GM23338 (cell line): ENCODE measurements around the gene OR2AT4.

Source experiments
- EZH2 ChIP-seq: fragments of 200-600 bp; sonication (generic); IDR thresholded peaks from one replicate; pipeline ENCODE4 v1.8.0; 2017; ENCODE audit warnings: antibody characterized with exemption, mild to moderate bottlenecking, low read depth; ENCODE audit not compliant: unreplicated experiment
- EZH2phosphoT487 ChIP-seq: fragments of 200-600 bp; sonication (generic); IDR thresholded peaks from one replicate; pipeline ENCODE4 v1.8.1; 2018; ENCODE audit warnings: antibody characterized with exemption; ENCODE audit not compliant: unreplicated experiment
- TF ChIP-seq, protein P1 (sequence below), 2 experiments: fragments of 200-600 bp in 1 of 2; sonication (generic) in 1 of 2; conservative IDR thresholded peaks; 2 replicates each; pipeline versions ENCODE4 v1.5.1 to v1.6.1; 2016 to 2017; ENCODE audit warnings: antibody characterized with exemption in 2 of 2, low read depth in 2 of 2, mild to moderate bottlenecking in 2 of 2, moderate library complexity in 1 of 2

DNA sequence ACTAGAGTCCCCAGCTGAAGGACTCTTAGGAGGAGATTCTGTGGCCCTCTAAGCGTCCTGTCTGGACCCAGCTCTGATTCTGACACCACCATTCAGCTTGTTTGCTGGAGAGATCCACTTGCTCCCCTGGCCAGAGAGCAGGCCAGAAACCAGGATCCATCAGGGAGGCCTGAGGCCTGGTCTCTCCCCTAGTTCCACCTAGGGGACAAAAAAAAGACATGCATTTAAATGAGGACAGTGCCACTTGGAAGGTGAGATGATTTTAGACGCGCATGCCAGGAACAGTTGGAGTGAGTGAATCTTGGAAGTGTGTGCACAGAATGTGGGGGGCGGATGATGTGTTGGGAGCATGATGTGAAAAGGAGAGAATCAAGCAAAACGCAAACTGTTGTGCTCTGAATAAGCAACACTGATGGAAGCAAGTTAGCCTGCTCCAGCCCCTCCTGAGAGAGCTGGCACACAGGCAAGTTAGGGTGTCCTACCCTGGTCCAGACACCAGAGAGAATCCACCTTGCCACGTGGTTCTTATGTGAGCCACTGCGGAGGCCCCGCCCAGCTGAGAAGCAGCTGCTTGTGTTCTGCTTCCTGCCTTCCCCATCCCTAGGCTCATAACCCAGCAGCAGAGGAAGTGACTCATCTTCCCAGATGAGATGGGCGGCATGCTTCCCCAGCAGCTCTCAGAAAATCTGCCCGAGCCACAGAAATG is 46.2 kb upstream of the OR2AT4 start:
- TF ChIP-seq, protein P1, sequence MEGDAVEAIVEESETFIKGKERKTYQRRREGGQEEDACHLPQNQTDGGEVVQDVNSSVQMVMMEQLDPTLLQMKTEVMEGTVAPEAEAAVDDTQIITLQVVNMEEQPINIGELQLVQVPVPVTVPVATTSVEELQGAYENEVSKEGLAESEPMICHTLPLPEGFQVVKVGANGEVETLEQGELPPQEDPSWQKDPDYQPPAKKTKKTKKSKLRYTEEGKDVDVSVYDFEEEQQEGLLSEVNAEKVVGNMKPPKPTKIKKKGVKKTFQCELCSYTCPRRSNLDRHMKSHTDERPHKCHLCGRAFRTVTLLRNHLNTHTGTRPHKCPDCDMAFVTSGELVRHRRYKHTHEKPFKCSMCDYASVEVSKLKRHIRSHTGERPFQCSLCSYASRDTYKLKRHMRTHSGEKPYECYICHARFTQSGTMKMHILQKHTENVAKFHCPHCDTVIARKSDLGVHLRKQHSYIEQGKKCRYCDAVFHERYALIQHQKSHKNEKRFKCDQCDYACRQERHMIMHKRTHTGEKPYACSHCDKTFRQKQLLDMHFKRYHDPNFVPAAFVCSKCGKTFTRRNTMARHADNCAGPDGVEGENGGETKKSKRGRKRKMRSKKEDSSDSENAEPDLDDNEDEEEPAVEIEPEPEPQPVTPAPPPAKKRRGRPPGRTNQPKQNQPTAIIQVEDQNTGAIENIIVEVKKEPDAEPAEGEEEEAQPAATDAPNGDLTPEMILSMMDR (conservative IDR thresholded peaks at IDR 0.05; ENCODE audit: low read depth in 2 of 2), result no peak
- TF ChIP-seq EZH2 (no peak), EZH2phosphoT487 (no peak)
